GM23338 (cell line): ENCODE results near the gene ZGLP1.
A peak's percentile ranks its signal among the peaks of the same experiment; 100 is the strongest.

Experiments
- CREB1 ChIP-seq: fragments of 250-450 bp; sonication (Bioruptor Pico); IDR thresholded peaks from 2 replicates; pipeline ENCODE4 v1.5.0; 2020; ENCODE audit warnings: low read depth, mild to moderate bottlenecking, moderate library complexity
- EZH2 ChIP-seq: fragments of 200-600 bp; sonication (generic); IDR thresholded peaks from one replicate; pipeline ENCODE4 v1.8.0; 2017; ENCODE audit warnings: antibody characterized with exemption, mild to moderate bottlenecking, low read depth; ENCODE audit not compliant: unreplicated experiment
- EZH2phosphoT487 ChIP-seq: fragments of 200-600 bp; sonication (generic); IDR thresholded peaks from one replicate; pipeline ENCODE4 v1.8.1; 2018; ENCODE audit warnings: antibody characterized with exemption; ENCODE audit not compliant: unreplicated experiment
- JUNB ChIP-seq: IDR thresholded peaks from one replicate; pipeline ENCODE4 v1.6.1; 2016; ENCODE audit warnings: antibody characterized with exemption; ENCODE audit not compliant: unreplicated experiment
- NANOG ChIP-seq: IDR thresholded peaks from 2 replicates; pipeline ENCODE4 v1.6.1; 2016; ENCODE audit warnings: antibody characterized with exemption, borderline replicate concordance
- POLR2AphosphoS5 ChIP-seq: IDR thresholded peaks from 2 replicates; pipeline ENCODE4 v1.6.1; 2016; ENCODE audit warnings: antibody characterized with exemption, low read depth
- ZNF331 ChIP-seq: fragments of 250-450 bp; sonication (Bioruptor Pico); IDR thresholded peaks from 2 replicates; pipeline ENCODE4 v1.5.0; 2020; ENCODE audit warnings: low read depth, mild to moderate bottlenecking, moderate library complexity
- TF ChIP-seq, protein P1 (sequence below), 2 experiments: fragments of 200-600 bp in 1 of 2; sonication (generic) in 1 of 2; conservative IDR thresholded peaks; 2 replicates each; pipeline versions ENCODE4 v1.5.1 to v1.6.1; 2016 to 2017; ENCODE audit warnings: antibody characterized with exemption in 2 of 2, low read depth in 2 of 2, mild to moderate bottlenecking in 2 of 2, moderate library complexity in 1 of 2
- TF ChIP-seq, protein P2 (sequence below): IDR thresholded peaks from 2 replicates; pipeline ENCODE4 v1.6.1; 2016; ENCODE audit warnings: antibody characterized with exemption
- TF ChIP-seq, protein P3 (sequence below): IDR thresholded peaks from one replicate; pipeline ENCODE4 v1.6.1; 2018; ENCODE audit warnings: antibody characterized with exemption; ENCODE audit not compliant: unreplicated experiment
- TF ChIP-seq, protein P4 (sequence below): fragments of 250-450 bp; sonication (Bioruptor Pico); IDR thresholded peaks from 2 replicates; pipeline ENCODE4 v1.5.0; 2020; ENCODE audit warnings: mild to moderate bottlenecking, moderate library complexity

DNA sequence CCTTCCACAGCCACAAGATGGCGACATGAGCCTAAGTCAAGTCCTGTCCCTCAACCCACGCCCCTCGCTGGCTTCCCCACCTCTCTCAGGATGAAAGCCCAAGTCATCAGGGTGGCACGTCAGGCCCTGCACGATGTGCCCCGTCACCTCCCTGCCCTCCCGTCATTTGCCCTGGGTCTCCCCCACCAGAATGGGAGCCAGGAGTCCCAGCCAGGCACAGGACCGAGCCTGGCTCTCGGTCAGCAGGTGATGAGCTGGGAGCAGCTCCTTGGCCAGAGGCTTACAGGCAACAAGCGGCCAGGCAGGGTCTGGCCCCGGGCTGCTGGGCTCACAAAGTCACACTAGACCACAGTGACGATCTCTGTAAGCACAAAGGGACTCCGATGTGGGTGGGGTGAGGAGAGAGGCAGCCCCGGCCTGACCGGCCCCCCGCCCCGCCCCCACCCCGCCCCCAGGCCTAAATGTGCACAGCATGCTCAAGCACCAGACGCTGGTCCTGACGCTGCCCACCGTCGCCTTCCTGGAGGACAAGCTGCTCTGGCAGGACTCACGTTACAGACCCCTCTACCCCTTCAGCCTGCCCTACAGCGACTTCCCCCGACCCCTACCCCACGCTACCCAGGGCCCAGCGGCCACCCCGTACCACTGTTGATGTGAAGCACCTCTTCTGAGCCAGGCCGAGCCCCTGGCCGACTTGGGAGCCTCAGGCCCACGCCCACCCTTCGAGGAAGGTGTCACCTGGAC is 50.3 kb downstream of the ZGLP1 start:
- TF ChIP-seq, protein P1, sequence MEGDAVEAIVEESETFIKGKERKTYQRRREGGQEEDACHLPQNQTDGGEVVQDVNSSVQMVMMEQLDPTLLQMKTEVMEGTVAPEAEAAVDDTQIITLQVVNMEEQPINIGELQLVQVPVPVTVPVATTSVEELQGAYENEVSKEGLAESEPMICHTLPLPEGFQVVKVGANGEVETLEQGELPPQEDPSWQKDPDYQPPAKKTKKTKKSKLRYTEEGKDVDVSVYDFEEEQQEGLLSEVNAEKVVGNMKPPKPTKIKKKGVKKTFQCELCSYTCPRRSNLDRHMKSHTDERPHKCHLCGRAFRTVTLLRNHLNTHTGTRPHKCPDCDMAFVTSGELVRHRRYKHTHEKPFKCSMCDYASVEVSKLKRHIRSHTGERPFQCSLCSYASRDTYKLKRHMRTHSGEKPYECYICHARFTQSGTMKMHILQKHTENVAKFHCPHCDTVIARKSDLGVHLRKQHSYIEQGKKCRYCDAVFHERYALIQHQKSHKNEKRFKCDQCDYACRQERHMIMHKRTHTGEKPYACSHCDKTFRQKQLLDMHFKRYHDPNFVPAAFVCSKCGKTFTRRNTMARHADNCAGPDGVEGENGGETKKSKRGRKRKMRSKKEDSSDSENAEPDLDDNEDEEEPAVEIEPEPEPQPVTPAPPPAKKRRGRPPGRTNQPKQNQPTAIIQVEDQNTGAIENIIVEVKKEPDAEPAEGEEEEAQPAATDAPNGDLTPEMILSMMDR (conservative IDR thresholded peaks at IDR 0.05; ENCODE audit: low read depth in 2 of 2): peak; percentile 72 to 87
- TF ChIP-seq, protein P2, sequence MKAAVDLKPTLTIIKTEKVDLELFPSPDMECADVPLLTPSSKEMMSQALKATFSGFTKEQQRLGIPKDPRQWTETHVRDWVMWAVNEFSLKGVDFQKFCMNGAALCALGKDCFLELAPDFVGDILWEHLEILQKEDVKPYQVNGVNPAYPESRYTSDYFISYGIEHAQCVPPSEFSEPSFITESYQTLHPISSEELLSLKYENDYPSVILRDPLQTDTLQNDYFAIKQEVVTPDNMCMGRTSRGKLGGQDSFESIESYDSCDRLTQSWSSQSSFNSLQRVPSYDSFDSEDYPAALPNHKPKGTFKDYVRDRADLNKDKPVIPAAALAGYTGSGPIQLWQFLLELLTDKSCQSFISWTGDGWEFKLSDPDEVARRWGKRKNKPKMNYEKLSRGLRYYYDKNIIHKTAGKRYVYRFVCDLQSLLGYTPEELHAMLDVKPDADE: no peak
- no peak for TF ChIP-seq NANOG
- TF ChIP-seq, protein P3, sequence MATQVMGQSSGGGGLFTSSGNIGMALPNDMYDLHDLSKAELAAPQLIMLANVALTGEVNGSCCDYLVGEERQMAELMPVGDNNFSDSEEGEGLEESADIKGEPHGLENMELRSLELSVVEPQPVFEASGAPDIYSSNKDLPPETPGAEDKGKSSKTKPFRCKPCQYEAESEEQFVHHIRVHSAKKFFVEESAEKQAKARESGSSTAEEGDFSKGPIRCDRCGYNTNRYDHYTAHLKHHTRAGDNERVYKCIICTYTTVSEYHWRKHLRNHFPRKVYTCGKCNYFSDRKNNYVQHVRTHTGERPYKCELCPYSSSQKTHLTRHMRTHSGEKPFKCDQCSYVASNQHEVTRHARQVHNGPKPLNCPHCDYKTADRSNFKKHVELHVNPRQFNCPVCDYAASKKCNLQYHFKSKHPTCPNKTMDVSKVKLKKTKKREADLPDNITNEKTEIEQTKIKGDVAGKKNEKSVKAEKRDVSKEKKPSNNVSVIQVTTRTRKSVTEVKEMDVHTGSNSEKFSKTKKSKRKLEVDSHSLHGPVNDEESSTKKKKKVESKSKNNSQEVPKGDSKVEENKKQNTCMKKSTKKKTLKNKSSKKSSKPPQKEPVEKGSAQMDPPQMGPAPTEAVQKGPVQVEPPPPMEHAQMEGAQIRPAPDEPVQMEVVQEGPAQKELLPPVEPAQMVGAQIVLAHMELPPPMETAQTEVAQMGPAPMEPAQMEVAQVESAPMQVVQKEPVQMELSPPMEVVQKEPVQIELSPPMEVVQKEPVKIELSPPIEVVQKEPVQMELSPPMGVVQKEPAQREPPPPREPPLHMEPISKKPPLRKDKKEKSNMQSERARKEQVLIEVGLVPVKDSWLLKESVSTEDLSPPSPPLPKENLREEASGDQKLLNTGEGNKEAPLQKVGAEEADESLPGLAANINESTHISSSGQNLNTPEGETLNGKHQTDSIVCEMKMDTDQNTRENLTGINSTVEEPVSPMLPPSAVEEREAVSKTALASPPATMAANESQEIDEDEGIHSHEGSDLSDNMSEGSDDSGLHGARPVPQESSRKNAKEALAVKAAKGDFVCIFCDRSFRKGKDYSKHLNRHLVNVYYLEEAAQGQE: no peak
- TF ChIP-seq POLR2AphosphoS5: no peak
- TF ChIP-seq CREB1 (CRISPR knock-in tag): no peak
- TF ChIP-seq EZH2phosphoT487: no peak
- TF ChIP-seq, protein P4, sequence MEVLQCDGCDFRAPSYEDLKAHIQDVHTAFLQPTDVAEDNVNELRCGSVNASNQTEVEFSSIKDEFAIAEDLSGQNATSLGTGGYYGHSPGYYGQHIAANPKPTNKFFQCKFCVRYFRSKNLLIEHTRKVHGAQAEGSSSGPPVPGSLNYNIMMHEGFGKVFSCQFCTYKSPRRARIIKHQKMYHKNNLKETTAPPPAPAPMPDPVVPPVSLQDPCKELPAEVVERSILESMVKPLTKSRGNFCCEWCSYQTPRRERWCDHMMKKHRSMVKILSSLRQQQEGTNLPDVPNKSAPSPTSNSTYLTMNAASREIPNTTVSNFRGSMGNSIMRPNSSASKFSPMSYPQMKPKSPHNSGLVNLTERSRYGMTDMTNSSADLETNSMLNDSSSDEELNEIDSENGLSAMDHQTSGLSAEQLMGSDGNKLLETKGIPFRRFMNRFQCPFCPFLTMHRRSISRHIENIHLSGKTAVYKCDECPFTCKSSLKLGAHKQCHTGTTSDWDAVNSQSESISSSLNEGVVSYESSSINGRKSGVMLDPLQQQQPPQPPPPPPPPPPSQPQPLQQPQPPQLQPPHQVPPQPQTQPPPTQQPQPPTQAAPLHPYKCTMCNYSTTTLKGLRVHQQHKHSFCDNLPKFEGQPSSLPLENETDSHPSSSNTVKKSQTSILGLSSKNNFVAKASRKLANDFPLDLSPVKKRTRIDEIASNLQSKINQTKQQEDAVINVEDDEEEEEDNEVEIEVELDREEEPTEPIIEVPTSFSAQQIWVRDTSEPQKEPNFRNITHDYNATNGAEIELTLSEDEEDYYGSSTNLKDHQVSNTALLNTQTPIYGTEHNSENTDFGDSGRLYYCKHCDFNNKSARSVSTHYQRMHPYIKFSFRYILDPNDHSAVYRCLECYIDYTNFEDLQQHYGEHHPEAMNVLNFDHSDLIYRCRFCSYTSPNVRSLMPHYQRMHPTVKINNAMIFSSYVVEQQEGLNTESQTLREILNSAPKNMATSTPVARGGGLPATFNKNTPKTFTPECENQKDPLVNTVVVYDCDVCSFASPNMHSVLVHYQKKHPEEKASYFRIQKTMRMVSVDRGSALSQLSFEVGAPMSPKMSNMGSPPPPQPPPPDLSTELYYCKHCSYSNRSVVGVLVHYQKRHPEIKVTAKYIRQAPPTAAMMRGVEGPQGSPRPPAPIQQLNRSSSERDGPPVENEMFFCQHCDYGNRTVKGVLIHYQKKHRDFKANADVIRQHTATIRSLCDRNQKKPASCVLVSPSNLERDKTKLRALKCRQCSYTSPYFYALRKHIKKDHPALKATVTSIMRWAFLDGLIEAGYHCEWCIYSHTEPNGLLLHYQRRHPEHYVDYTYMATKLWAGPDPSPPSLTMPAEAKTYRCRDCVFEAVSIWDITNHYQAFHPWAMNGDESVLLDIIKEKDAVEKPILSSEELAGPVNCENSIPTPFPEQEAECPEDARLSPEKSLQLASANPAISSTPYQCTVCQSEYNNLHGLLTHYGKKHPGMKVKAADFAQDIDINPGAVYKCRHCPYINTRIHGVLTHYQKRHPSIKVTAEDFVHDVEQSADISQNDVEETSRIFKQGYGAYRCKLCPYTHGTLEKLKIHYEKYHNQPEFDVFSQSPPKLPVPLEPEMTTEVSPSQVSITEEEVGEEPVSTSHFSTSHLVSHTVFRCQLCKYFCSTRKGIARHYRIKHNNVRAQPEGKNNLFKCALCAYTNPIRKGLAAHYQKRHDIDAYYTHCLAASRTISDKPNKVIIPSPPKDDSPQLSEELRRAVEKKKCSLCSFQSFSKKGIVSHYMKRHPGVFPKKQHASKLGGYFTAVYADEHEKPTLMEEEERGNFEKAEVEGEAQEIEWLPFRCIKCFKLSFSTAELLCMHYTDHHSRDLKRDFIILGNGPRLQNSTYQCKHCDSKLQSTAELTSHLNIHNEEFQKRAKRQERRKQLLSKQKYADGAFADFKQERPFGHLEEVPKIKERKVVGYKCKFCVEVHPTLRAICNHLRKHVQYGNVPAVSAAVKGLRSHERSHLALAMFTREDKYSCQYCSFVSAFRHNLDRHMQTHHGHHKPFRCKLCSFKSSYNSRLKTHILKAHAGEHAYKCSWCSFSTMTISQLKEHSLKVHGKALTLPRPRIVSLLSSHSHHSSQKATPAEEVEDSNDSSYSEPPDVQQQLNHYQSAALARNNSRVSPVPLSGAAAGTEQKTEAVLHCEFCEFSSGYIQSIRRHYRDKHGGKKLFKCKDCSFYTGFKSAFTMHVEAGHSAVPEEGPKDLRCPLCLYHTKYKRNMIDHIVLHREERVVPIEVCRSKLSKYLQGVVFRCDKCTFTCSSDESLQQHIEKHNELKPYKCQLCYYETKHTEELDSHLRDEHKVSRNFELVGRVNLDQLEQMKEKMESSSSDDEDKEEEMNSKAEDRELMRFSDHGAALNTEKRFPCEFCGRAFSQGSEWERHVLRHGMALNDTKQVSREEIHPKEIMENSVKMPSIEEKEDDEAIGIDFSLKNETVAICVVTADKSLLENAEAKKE (CRISPR knock-in tag): no peak
- no peak for TF ChIP-seq EZH2
- no peak for TF ChIP-seq JUNB
- no peak for TF ChIP-seq ZNF331 (CRISPR knock-in tag)
